Astrocyte of the spinal cord (primary cell): ENCODE data around the gene EML2.
"Not testable (repeated sequence)": the region's sequence is repeated elsewhere in the genome, so short reads cannot be mapped to it uniquely, and the experiment has no call there.

Experiments used
- DNase-seq: peaks from one replicate; pipeline ENCODE4 v3.0.0; 2011; ENCODE audit warnings: low read depth, low spot score
- H3K4me3 ChIP-seq: 2 replicates; pipeline ENCODE4 v1.5.1; 2011; ENCODE audit warnings: low read depth, mild to moderate bottlenecking, low read length, moderate library complexity
- CTCF ChIP-seq: IDR thresholded peaks from 2 replicates; pipeline ENCODE4 v1.5.1; 2012; ENCODE audit warnings: low read depth, mild to moderate bottlenecking, low read length, inconsistent platforms
- in situ Hi-C: cut with HindIII; loops from 2 replicates; pipeline ENCODE4 v1.10.0; 2017; ENCODE audit warnings: low sequenced_read_pairs

Gene EML2

GRCh38 chr19:45615795-45616703 is 23.1 kb downstream of the EML2 start:
- TF ChIP-seq CTCF: no peak
- peak overlapping the region; percentile 10 for H3K4me3 ChIP-seq
- in situ Hi-C loops: no loop called here
- peak; percentile 94 for DNase-seq

GRCh38 chr19:45615056-45615455 is 24.1 kb downstream of the EML2 start:
- H3K4me3 ChIP-seq, DNase-seq, in situ Hi-C loops: not testable (repeated sequence)

GRCh38 chr19:45613926-45614725 is 25.1 kb downstream of the EML2 start:
- no peak for TF ChIP-seq CTCF
- in situ Hi-C loops: no loop called here
- DNase-seq: peak; percentile 93
- H3K4me3 ChIP-seq: no peak overlapping the region

GRCh38 chr19:45608948-45609347 is 30.2 kb downstream of the EML2 start:
- no peak for DNase-seq
- in situ Hi-C loops: no loop called here
- no peak for TF ChIP-seq CTCF
- no peak overlapping the region for H3K4me3 ChIP-seq

- DNase-seq: peak; percentile 57
- peak; percentile 93 for TF ChIP-seq CTCF
- in situ Hi-C loops: no loop called here
- H3K4me3 ChIP-seq: peak overlapping the region; percentile 22
Observed at GRCh38 chr19:45607071-45608029, 31.8 kb downstream of the EML2 start.

GRCh38 chr19:45601524-45602374 is 37.4 kb downstream of the EML2 start, which contains the start of gene GPR4:
TSS of gene GPR4 (minus strand) at chr19:45602212. CDS start at chr19:45591866, 10,346 bp downstream.
- no peak for TF ChIP-seq CTCF
- H3K4me3 ChIP-seq: no peak within 1 kb of the TSS
- in situ Hi-C loops: no loop called here

More at GRCh38 chr19:45601524-45602374, 37.4 kb downstream of the EML2 start, which contains the start of gene GPR4:
- no peak for DNase-seq
